ENCODE results near the gene TGFBR3. TPM values are rescaled to one million over a fixed set of nuclear protein-coding genes. Genes with fewer than 3 reads are reported as not detected.

Gene TGFBR3
- 25.4 and 26.5 TPM in 2 replicates for total RNA-seq (2014; rRNA removed; shearing (Covaris generic))
- 16.2 and 17.7 TPM in 2 replicates for polyA plus RNA-seq (2016; fragmentation: Nextera tagmentation; extraction: Ambion mirVana)

GRCh38 chr1:91885716-91886506, at the start of gene TGFBR3:
Gene TGFBR3, minus strand, starts transcription at chr1:91886151. Its CDS starts 24,620 bp downstream, at chr1:91861531.
- Histone ChIP-seq H3K27ac (peak within 1 kb of the TSS; percentile 76), H3K9me2 (ENCODE audit: insufficient read depth) (no peaks in the 10 kb centered on the region), H3K79me2 (ENCODE audit: insufficient read depth) (peaks cover 42% of the 10 kb centered on the region), H3K4me1 (ENCODE audit: insufficient read depth) (peaks cover 31% of the 10 kb centered on the region), H3K27me3 (replicated peaks; ENCODE audit: insufficient read depth) (no peaks in the 10 kb centered on the region), H2AFZ (peak within 1 kb of the TSS; percentile 77), H3K36me3 (ENCODE audit: low read depth) (no peaks in the 10 kb centered on the region), H4K20me1 (ENCODE audit: insufficient read depth) (no peaks in the 10 kb centered on the region), H3K9me3 (ENCODE audit: low read depth) (no peaks in the 10 kb centered on the region), H3F3A (ENCODE audit: insufficient read depth) (peaks cover 20% of the 10 kb centered on the region), H3K4me2 (ENCODE audit: unreplicated experiment) (peak within 1 kb of the TSS; percentile 92), H3K9ac (peak within 1 kb of the TSS; percentile 87), H3K4me3 (peak within 1 kb of the TSS; percentile 96)
- in situ Hi-C loops (cut with MboI), result no loop called here
- TF ChIP-seq EZH2phosphoT487 (IDR thresholded peaks at IDR 0.05; ENCODE audit: insufficient read depth, low read depth) (no peak), EZH2 (IDR thresholded peaks at IDR 0.05; ENCODE audit: insufficient read depth, poor library complexity, severe bottlenecking) (no peak)
- 0 to 1% methylated on average over 57 to 91 of the region's 92 CpGs for WGBS, 2 experiments (ENCODE audit: low coverage in 1 of 2, low lambda C conversion rate in 2 of 2, missing lambda C conversion rate in 2 of 2)
- DNase-seq, result peak; percentile 93

GRCh38 chr1:91929250-91929649, 43.3 kb upstream of the TGFBR3 start:
- TF ChIP-seq EZH2phosphoT487 (IDR thresholded peaks at IDR 0.05; ENCODE audit: insufficient read depth, low read depth), result no peak
- TF ChIP-seq EZH2 (IDR thresholded peaks at IDR 0.05; ENCODE audit: insufficient read depth, poor library complexity, severe bottlenecking), result no peak
- Histone ChIP-seq H3K79me2 (ENCODE audit: insufficient read depth) (no peaks in the 10 kb centered on the region), H4K20me1 (ENCODE audit: insufficient read depth) (no peaks in the 10 kb centered on the region), H3K27ac (no peak overlapping the region), H3K4me1 (ENCODE audit: insufficient read depth) (peaks cover 8% of the 10 kb centered on the region), H3K4me2 (ENCODE audit: unreplicated experiment) (no peak overlapping the region), H3K9ac (no peak overlapping the region), H2AFZ (peak overlapping the region; percentile 50), H3K36me3 (ENCODE audit: low read depth) (no peaks in the 10 kb centered on the region), H3K4me3 (no peak overlapping the region), H3K9me2 (ENCODE audit: insufficient read depth) (no peaks in the 10 kb centered on the region), H3F3A (ENCODE audit: insufficient read depth) (no peaks in the 10 kb centered on the region), H3K9me3 (ENCODE audit: low read depth) (no peaks in the 10 kb centered on the region), H3K27me3 (replicated peaks; ENCODE audit: insufficient read depth) (no peaks in the 10 kb centered on the region)
- peak; percentile 6 for DNase-seq
- 10 to 11% methylated on average over 2 of the region's 2 CpGs for WGBS, 2 experiments (ENCODE audit: low coverage in 1 of 2, low lambda C conversion rate in 2 of 2, missing lambda C conversion rate in 2 of 2)
- in situ Hi-C loops (cut with MboI), result loop anchor here (5.0 to 25.0 kb wide), 2 partner anchors 412 to 642 kb away; no protein-coding TSS in a partner anchor

- in situ Hi-C loops (cut with MboI), result loop anchor here (5.0 to 25.0 kb wide), 2 partner anchors 411 to 641 kb away; no protein-coding TSS in a partner anchor
- Histone ChIP-seq H3K4me1 (ENCODE audit: insufficient read depth) (peaks cover 14% of the 10 kb centered on the region), H3K9me3 (ENCODE audit: low read depth) (no peaks in the 10 kb centered on the region), H3K9me2 (ENCODE audit: insufficient read depth) (no peaks in the 10 kb centered on the region), H3K79me2 (ENCODE audit: insufficient read depth) (no peaks in the 10 kb centered on the region), H4K20me1 (ENCODE audit: insufficient read depth) (no peaks in the 10 kb centered on the region), H3F3A (ENCODE audit: insufficient read depth) (no peaks in the 10 kb centered on the region), H2AFZ (no peak overlapping the region), H3K4me2 (ENCODE audit: unreplicated experiment) (no peak overlapping the region), H3K27me3 (replicated peaks; ENCODE audit: insufficient read depth) (no peaks in the 10 kb centered on the region), H3K4me3 (no peak overlapping the region), H3K9ac (no peak overlapping the region), H3K27ac (no peak overlapping the region), H3K36me3 (ENCODE audit: low read depth) (no peaks in the 10 kb centered on the region)
- DNase-seq, result no peak
- no peak for TF ChIP-seq EZH2 (IDR thresholded peaks at IDR 0.05; ENCODE audit: insufficient read depth, poor library complexity, severe bottlenecking)
- no peak for TF ChIP-seq EZH2phosphoT487 (IDR thresholded peaks at IDR 0.05; ENCODE audit: insufficient read depth, low read depth)
- 94 to 95% methylated on average over 2 of the region's 2 CpGs for WGBS, 2 experiments (ENCODE audit: low coverage in 1 of 2, low lambda C conversion rate in 2 of 2, missing lambda C conversion rate in 2 of 2)
These were observed 42.1 kb upstream of the TGFBR3 start for GRCh38 chr1:91928026-91928425.

GRCh38 chr1:91925644-91926435, 39.9 kb upstream of the TGFBR3 start:
- peak; percentile 4 for DNase-seq

More at GRCh38 chr1:91925644-91926435, 39.9 kb upstream of the TGFBR3 start:
- H3K4me3 ChIP-seq, result no peak overlapping the region
- no peaks in the 10 kb centered on the region for H3F3A ChIP-seq (ENCODE audit: insufficient read depth)
- no peak overlapping the region for H2AFZ ChIP-seq
- no peaks in the 10 kb centered on the region for H3K36me3 ChIP-seq (ENCODE audit: low read depth)
- H3K9me3 ChIP-seq (ENCODE audit: low read depth), result no peaks in the 10 kb centered on the region
- no peaks in the 10 kb centered on the region for H3K9me2 ChIP-seq (ENCODE audit: insufficient read depth)
- H3K4me1 ChIP-seq (ENCODE audit: insufficient read depth), result peaks cover 14% of the 10 kb centered on the region
- H4K20me1 ChIP-seq (ENCODE audit: insufficient read depth), result no peaks in the 10 kb centered on the region
- WGBS, 2 experiments (ENCODE audit: low coverage in 1 of 2, low lambda C conversion rate in 2 of 2, missing lambda C conversion rate in 2 of 2), result 81 to 85% methylated on average over 4 of the region's 4 CpGs
- H3K27me3 ChIP-seq (replicated peaks; ENCODE audit: insufficient read depth), result no peaks in the 10 kb centered on the region
- H3K4me2 ChIP-seq (ENCODE audit: unreplicated experiment), result no peak overlapping the region
- no peak for TF ChIP-seq EZH2 (IDR thresholded peaks at IDR 0.05; ENCODE audit: insufficient read depth, poor library complexity, severe bottlenecking)
- TF ChIP-seq EZH2phosphoT487 (IDR thresholded peaks at IDR 0.05; ENCODE audit: insufficient read depth, low read depth), result no peak
- no peak overlapping the region for H3K9ac ChIP-seq
- no peak overlapping the region for H3K27ac ChIP-seq
- no peaks in the 10 kb centered on the region for H3K79me2 ChIP-seq (ENCODE audit: insufficient read depth)
- in situ Hi-C loops (cut with MboI), result loop anchor here (5.0 to 25.0 kb wide), 2 partner anchors 409 to 639 kb away; no protein-coding TSS in a partner anchor

All from GM23248 (cell line).